GM18861 (cell line): ENCODE results near the gene HSF5.
"Not testable (repeated sequence)": the region's sequence is repeated elsewhere in the genome, so short reads cannot be mapped to it uniquely, and the experiment has no call there.

ENCODE experiments used
- ATAC-seq: cut with Tn5 transposase; IDR thresholded peaks from one replicate; pipeline ENCODE4 v1.9.1; 2021; ENCODE audit not compliant: unreplicated experiment

Gene HSF5

DNA sequence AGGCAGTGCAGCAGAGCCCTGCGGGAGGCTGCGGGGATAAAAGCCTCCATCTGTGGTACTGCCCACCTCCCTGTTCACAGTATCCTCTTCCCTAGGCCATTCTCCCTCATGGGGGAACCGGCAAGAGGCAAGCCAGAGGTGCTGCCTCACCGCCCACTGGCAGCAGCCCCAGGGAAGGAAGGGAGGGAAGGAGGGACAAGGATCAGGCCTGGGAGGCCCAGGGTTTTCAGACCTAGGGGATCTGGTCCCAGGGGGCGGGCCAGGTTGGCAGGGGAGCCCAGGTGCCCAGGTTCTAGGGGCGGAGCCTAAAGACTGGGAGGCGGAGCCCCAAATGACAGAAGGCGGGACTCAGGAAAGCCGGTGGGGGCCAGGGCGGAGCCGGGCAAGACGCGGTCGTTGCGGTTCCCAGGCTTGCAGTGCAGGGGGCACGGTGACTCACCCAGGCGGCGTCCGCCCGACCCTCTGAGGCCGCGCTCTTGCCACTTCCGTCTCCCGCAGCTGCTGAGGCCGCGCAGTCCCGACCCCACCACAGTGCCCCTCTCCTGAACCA, 29.2 kb upstream of the HSF5 start:
- no peak for ATAC-seq

DNA sequence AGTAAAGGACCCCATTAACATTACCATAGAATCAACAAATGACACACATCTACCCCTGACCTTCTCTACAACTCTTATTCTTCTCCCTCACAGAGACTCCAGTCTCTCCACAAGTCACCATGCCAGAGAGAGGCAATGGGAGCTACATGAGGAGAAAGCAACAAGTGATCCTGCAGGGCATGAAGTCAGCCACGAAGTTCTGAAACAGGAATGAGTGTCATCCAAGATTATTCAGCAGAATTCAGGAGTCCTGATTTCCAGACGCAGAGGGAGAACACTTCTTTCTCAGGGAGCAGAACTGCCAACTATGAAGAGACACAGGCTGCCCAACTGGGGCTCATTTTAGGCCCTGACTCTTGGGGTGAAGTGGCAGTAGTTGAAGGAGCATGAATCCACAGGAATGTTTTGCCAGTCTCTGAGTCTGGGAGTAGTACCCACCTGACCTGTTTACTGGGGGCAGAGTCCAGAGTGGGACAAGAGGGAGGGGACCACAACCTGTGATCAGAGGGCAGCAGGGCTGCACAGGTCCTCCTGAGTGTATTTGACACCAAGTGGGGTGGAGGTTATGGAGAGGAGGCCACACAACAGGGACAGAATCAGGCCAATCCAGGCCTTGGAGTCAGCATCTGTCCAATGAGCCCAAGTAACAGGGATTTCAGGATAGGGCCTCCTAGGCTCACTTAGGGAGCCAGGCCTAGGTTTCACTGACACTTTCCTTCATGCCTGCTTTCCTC, 28.6 kb upstream of the HSF5 start:
- no peak for ATAC-seq

DNA sequence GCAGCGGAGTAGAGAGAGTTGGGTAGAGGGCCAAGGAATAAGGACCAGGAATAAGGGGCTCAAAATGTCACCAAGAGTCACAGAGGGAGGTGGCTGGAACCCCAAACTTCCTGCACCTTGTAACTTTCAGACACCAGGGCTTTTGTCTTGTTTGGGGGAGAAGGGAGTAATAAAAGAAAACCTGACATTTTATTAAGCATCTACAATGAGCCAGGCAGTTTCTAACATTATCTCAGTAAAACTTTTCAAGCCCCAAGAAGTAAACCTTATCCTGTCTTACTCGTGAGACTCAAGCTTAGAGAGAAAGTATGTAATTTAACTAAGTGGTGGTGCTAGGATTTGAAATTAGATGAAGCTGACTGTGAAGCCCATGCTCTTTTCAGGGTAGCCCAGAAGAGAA, 27.1 kb upstream of the HSF5 start:
- ATAC-seq = no peak

DNA sequence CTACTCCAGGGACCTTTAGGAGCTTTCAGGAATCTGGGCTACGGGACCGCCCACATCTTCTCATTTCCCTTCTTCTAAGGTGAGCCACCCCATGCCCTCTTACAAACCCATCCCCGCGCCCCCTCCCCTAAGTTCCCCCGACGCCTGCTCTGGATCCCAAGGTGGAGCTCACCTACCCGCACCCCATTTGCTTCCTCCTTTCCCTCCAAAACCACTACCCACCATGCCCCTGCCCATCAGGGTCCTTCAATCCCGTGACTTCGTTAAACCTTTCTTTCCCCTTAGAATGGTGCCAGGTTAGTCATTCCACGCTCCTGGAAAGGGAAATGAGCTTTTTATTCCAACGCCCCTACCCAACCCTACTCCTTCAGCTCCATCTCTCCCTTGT, 26.6 kb upstream of the HSF5 start:
- no peak for ATAC-seq

DNA sequence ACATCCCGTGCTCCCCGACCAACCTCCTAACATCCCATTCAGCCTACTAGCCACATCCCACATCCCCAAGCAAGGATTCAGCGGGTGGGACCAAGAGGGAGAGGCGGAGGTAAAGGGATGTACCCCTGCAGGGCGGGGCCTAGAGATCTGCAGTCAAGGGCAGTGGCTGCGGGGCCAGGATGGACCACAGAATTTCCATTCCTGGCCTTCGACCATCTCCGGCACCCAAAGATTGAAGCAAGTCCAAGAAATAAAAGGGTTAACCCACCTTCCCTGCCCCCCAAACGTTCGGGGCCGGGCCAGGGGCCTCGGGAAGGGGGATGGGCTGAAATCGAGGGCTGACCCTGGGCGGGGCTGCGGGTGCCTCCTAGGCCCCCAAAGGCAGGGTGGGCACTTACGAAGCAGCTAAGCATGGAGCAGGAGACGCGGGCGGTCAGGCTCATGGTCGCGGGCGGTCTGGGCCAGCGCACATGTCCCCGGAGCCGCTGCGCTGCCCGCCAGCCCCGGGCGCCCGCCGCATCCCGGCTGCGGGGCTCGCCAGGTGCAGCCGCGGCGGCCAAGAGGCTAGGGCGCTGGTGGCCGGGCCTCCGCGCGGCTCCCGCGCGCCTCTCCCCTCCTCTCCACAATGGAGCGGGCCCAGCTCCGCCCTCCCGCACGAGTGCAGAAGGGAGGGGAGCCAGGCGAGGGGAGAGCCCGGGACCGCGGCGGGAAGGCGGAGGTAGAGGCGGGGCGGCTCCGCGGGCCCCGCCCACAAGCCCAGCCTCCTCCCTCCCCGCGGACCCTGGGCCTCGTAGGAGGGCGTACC, 26.0 kb upstream of the HSF5 start, which contains the start of gene MTMR4:
MTMR4 (minus strand) TSS at position 674 of the 805 bp plus-strand sequence; CDS start at position 443, 231 bp downstream.
- no peak for ATAC-seq

DNA sequence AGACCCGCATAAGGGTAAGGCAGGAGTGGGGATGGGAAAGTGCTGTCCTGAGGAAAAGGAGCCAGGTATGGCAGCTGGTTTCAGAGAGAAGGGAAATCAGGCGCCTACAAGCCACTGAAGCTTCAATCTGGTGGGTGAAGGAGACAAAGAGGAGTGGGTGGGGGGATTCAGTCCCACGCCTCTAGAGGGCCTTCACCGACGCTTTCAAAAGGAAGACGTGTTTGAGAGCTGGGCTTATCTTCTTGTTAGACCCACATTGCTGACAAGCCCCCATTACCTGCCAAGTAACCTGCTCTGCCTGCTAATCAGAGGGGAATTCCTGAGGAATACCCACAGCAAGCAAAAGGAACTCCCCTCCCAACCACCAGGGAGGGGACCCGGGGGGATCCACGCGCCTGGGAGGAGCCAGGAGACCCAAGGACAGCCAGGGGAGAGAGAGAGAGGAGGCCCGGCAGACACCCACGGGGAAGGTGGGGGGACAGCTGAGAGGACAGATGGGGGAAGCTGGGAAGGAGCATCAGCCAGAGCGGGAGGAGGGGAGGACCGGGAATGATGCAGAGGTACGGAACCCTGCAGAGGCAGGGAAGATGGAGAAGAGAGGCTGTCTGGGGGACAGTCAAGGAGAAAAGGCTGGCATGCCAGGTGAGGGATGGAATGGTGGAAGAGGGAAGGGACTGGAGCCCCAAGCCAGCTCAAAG, 25.2 kb upstream of the HSF5 start:
- ATAC-seq = no peak

DNA sequence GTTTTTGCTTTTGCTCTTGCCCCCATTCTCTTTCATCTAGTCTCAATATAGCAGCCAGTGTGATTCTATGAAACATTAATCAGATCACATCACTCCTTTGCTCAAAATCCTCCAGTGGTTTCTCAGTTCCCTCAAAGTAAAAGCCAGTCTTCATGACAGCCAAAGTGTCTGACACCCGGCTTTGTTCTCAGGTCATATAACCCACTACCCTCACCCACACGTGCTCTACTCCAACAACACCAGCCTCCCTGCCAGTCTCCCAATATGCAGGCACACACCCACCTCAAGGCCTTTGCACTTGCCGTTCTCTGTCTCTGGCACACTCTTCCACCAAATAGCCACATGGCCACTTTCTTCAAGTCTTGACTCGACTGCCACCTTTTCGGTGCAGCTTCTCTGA, 21.9 kb upstream of the HSF5 start:
- ATAC-seq = no peak

DNA sequence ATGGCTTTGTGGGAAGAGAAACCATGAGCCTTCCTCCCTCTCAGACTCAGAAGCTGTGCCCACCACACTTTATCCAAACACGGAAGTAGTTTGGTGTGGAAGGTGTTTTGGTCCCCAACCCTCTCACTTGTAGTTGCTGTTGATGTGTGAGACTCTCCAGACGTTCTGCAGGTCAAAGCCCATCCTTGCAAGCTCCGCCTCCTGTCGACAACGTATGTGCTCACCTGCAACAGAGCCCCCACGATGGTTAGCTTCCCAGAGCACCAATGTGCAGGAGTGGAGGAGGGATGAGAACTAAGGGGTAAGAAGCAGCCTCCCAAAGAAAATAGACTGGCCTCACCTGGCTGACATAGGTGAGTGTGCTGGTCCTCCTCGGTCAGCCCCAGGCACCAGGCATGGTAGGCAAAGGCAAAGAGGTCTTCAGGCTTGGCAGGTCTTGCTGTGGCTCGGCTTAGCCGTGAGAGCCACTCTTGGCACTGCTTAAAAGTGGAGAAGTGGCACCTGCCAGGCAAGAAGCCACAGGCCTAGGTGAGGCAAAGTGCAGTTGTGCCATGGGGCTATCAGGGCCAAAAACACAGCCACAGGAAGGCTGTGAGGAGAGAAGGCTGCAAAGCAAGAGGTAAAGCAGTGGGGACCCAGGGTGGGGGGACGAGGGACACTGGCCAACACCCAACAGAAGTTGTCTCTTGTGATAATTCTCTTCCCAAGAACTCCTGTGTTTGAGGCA, 20.3 kb upstream of the HSF5 start:
- ATAC-seq = no peak

DNA sequence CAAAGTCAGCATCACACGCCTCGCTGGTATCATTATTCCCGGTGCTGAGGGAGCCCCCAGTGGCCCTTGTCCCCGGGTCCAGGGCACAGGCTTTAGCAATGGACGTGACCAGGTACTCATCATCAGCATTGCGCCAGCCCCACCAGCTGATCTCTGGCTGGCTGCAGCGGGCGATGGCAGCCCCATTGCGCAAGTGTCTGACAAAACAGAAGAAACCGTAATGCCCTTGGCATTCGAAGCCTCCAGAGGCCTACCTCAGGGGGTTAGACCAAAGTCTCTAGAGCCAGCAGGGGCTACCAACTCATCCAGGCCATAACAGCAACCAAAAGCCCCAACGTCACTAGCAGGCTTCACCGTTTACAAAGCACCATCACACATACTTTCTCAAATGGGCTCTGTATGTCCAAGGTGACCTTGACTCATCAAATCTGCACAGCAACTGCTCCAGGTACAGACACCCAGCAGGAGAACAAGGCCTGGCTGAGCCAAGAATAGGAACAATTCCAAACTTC, 19.0 kb upstream of the HSF5 start:
- ATAC-seq = no peak

DNA sequence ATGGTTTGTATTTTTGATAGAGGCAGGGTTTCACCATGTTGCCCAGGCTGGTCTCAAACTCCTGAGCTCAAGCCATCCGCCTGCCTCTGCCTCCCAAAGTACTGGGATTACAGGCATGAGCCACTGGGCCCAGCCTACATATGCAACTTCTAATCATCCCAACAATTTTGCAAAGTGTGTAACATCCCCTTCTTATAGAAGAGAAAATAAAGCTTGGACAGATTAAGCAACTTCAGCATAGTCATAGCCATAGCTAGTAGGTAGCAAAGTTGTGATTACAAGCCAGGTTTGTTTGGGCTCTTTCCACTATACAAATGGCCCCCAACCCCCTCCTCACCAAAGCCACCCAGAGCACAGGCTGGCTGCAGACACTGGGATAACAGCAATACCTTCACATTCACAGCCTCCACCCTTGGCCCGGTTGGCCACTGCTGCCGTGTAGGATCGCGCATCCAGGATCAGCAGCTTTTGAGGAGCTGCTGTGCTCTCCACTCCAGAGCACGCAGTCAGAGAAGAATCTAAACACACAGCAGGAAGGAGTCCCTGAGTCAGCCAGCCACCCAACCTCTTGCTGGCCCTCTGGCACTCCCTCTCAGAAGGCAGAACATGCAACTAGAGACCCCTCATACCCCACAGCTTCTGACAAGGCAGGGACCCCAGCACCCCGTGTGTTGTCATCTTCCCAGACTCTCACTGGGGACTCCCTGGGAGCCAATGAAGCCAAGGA, 18.3 kb upstream of the HSF5 start:
- ATAC-seq = no peak

DNA sequence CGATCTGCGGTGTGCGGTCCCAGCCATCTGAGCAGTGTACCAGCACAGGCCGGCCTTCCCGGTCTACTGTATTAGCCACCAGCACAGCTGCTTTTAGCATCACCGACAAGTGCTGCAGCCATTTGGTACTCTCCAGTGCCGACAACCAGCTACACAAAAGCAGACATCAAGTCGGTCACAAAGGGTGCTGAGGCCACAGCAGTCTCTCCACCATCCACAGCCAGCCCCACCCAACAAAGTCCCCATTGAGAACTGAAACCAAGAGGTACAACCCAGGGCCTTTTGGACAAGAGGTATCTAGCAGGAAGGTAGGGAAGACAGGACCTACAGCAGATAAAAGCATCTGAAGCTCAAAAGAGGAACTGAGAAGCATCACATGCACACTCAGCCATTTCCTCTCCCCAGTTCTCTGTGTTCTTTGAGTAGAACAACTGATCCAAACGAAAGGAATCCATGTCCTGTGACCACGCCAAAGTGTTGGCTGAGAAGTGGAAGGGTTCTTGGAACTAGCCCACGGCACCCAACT, 16.7 kb upstream of the HSF5 start:
- ATAC-seq = peak; percentile 85

DNA sequence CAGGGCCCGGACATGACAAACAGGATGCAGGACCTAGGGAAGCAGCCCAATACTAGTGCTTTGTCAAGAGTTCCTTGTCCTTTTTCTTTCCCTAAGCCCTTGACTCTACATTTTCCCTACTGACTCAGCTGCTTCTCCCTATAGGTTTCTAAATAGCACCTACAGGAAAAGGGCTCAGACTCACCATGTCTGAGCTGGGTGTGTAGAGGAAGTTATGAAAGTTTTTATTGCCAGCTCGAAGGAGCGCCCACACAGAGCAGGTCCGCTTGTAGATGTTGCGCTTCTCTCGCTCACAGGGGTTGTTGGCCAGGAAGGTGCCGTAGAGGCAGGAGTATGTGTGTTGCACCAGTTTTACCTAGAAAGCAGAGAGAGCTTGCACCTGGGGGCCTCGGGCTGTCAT, 15.7 kb upstream of the HSF5 start:
- no peak for ATAC-seq

DNA sequence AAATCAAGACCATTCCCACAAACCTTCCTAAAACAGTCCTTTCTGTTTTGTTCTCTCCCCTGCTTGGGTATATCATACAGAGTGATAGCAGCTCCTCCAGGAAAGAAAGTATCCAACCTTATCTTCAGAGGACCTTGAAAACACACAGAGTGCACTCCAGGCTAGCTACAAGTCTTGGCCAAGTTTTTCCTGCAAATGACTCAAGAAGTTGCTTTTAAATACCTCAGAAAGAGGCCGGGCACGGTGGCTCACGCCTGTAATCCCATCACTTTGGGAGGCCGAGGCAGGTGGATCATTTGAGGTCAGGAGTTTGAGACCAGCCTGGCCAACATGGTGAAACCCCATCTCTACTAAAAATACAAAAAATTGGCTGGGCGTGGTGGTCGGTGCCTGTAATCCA, 14.9 kb upstream of the HSF5 start:
- ATAC-seq = not testable (repeated sequence)

DNA sequence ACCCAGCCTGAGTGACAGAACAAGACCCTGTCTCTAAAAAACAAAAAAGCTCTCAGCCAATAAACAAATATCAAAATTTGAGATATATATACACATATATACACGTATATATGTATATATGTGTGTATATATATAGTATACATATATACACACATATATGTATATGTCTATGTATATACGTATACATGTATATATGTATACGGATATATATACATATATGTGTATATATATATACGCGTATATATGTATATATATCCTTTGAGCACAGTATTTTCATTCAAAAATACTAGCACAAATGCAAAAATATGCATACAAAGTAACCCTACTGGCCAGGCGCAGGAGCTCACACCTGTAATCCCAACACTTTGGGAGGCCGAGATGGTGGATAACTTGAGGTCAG, 13.2 kb upstream of the HSF5 start:
- ATAC-seq = no peak

DNA sequence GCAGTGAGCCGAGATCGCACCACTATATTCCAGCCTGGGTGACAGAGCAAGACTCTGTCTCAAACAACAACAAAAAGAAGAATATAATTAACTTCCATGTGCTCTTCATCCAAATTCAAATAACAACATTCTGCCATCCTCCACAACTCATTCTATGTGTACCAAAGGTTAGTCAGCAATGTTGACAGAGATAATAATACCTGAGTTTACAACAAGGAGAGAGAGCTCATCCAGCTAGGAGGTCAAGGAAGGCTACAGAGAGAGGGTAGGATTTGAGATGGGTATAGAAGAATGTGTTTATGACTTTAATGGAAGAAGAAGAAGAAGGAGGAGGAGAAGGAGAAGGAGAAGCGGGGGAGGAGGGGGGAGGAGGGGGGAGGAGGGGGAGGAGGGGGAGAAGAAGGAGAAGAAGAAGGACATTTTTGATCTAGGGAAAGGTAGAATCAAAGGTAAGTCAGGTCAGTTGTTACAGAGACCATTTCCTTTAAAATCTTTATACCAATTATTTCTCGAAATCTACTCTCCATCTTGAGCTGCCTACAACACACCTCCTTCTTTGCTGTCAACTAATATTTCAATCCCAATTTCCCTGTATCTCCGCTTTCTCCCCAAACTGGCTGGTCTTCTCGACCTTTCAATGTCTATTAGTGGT, 10.1 kb upstream of the HSF5 start:
- no peak for ATAC-seq

DNA sequence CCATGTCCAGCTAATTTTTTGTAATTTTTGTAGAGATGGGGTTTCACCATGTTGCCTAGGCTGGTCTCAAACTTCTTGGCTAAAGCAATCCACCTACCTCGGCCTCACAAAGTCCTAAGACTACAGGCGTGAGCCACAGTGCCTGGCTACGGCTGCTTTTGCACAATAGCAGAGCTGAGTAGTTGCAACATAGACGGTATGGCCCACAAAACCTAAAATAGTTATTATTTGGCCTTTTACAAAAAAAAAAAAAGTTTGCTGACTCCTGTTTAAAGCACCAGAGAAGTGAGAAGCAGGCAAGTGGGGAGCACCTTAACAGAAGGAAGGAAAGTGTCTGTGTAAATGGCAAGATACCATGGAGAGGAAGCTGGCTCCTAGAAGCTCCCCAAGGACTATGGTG, 5.3 kb upstream of the HSF5 start:
- ATAC-seq = no peak

DNA sequence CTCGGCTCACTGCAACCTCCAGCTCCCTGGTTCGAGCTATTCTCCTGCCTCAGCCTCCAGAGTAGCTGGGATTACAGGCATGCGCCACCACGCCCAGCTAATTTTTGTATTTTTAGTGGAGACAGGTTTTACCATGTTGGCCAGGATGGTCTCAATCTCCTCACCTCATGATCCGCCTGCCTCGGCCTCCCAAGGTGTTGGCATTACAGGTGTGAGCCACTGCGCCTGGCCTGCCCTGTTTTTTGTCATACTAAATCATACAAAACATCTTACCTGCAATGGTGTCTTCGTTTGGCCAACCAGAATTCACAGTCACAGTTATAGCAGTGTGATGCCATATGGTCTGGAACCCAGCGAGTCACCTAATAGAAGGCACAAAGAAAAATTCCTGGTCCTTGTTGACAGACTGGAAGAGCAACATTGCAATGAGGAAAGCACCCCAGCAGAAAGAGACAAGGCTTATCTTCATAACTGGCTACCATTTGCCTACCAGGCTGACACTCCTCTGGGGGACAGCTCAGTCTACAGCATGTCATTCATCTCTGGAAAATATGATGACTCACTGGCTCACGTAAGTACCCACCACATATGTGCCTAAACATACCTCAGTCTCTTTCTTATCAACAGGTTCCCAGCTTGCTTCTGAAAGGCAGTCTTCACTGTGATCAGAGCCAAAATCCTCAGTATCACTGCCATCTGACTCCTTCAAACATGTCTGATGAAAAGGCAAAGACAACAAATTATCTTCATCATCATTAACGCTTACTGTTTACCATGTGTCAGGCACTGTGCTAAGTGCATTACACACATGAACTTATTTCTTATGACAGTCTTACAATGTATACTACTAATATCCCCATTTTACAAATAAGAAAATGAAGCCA, 4.3 kb upstream of the HSF5 start:
- ATAC-seq = no peak

DNA sequence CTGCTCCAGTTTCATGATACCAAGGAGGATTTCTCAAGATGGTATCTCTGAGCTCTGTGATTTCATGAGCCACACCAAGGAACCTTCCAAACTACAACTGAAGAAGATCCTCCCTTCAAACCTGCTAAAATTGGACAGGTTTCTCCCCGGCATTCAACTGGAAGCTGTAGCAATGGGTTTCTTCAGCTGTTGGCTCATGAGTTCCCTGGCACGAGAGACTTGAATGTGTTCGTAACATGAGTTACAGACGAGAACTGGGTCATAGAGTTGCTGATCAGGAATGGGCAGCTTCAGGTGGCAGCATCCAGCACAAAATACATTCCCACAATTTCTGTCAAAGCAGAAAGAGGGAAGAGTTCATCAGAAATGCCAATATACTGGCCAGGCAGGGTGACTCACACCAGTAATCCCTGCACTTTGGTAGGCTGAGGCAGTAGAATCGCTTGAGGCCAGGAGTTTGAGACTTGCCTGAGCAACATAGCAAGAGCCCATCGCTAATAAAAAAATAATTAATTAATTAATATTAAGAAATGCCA, 3.4 kb upstream of the HSF5 start:
- ATAC-seq = no peak
